K562 (cell line): ENCODE results near the gene STARD3NL. TPM values are rescaled to one million over a fixed set of nuclear protein-coding genes. Genes with fewer than 3 reads are reported as not detected.

ENCODE experiments used
- ATAC-seq: fragments of 200-7000 bp; cut with Tn5 transposase; 3 replicates; pipeline ENCODE4 v1.9.1; 2020; ENCODE audit warnings: moderate library complexity
- Bru-seq: library from RNA; stranded (reverse); fragments of 400-500 nt; gene quantifications from one replicate; lab custom pipeline; 2021; lab: Mats Ljungman, UMichigan
- BruChase-seq, 2 experiments: library from RNA; stranded (reverse); fragments of 400-500 nt; gene quantifications; one replicate each; lab custom pipeline; 2021; lab: Mats Ljungman, UMichigan
- BruUV-seq: library from RNA; stranded (reverse); fragments of 400-500 nt; replicated peaks from 2 replicates; lab custom pipeline; 2021; lab: Mats Ljungman, UMichigan
- CTCF ChIA-PET: fragments of 300-600 bp; formaldehyde crosslinking; extraction: SDS; loops from one replicate; lab custom pipeline; 2021; ENCODE audit warnings: low intra/inter-chr PET ratio; lab: Yijun Ruan, JAX
- POLR2A ChIA-PET: fragments of 300-600, 350-650 bp; sonication (Branson Sonifier 250); formaldehyde crosslinking; extraction: SDS; loops from one replicate; lab custom pipeline; 2021; ENCODE audit warnings: antibody characterized with exemption, inconsistent platforms; lab: Yijun Ruan, JAX
- DNase-seq, 4 experiments: peaks; one replicate each; pipeline versions ENCODE4 v3.0.0 to v3.0.0-alpha.2; 2011 to 2018; ENCODE audit warnings: low spot score in 3 of 4, mixed read lengths in 3 of 4; ENCODE audit errors: extremely low read depth in 1 of 4
- FAIRE-seq: peaks from 2 replicates; lab custom pipeline; 2011; peaks lifted over from hg19 to GRCh38; lab: Jason Lieb, UNC
- H2AFZ ChIP-seq: 2 replicates; pipeline ENCODE4 v1.6.0; 2011; ENCODE audit warnings: low read depth, low read length, control low read depth, inconsistent platforms
- H3K27ac ChIP-seq: fragments of 200-600 bp; 3 replicates; pipeline ENCODE4 v1.8.0; 2011; ENCODE audit warnings: low read depth, mild to moderate bottlenecking, control low read depth, inconsistent platforms, low read length, moderate library complexity, mixed read lengths; ENCODE audit errors: extremely low read depth
- H3K27me3 ChIP-seq, 2 experiments: fragments of 300-600 bp in 1 of 2; 2 replicates in 1 of 2; 3 replicates in 1 of 2; pipeline versions ENCODE4 v1.6.0 to v1.8.0; 2011; ENCODE audit warnings: inconsistent platforms in 2 of 2, low read length in 2 of 2, mild to moderate bottlenecking in 1 of 2, mixed read lengths in 1 of 2, moderate library complexity in 1 of 2; ENCODE audit not compliant: control insufficient read depth in 2 of 2, insufficient read depth in 2 of 2
- H3K36me3 ChIP-seq: fragments of 300-600 bp; 3 replicates; pipeline ENCODE4 v1.8.0; 2011; ENCODE audit warnings: mild to moderate bottlenecking, low read length, inconsistent platforms; ENCODE audit not compliant: control insufficient read depth, insufficient read depth
- H3K4me1 ChIP-seq, 2 experiments: fragments of 200-600 bp in 1 of 2; replicated peaks in 1 of 2; 2 replicates in 1 of 2; 3 replicates in 1 of 2; pipeline versions ENCODE4 v1.5.1 to v1.8.0; 2011; ENCODE audit warnings: inconsistent platforms in 2 of 2, low read length in 2 of 2, mild to moderate bottlenecking in 1 of 2, mixed read lengths in 1 of 2, moderate library complexity in 1 of 2; ENCODE audit not compliant: control insufficient read depth in 2 of 2, insufficient read depth in 2 of 2
- H3K4me2 ChIP-seq: 2 replicates; pipeline ENCODE4 v1.6.1; 2011; ENCODE audit warnings: low read length, control low read depth, inconsistent platforms, mixed read lengths; ENCODE audit not compliant: insufficient read depth
- H3K4me3 ChIP-seq: fragments of 200-600 bp; sonication (generic), shearing (Covaris generic); 2 replicates; pipeline ENCODE4 v1.5.1; 2016; ENCODE audit warnings: control low read depth, inconsistent platforms
- H3K79me2 ChIP-seq: fragments of 200-600 bp; 3 replicates; pipeline ENCODE4 v1.8.0; 2011; ENCODE audit warnings: low read length, inconsistent platforms; ENCODE audit not compliant: control insufficient read depth, insufficient read depth
- H3K9ac ChIP-seq, 2 experiments: 2 replicates each; pipeline versions ENCODE4 v1.6.0 to v1.6.1; 2011; ENCODE audit warnings: low read depth in 2 of 2, low read length in 2 of 2, control low read depth in 1 of 2, inconsistent platforms in 1 of 2, mild to moderate bottlenecking in 1 of 2, mixed read lengths in 1 of 2; ENCODE audit not compliant: insufficient read depth in 1 of 2
- H3K9me1 ChIP-seq: one replicate; pipeline ENCODE4 v1.6.0; 2011; ENCODE audit warnings: inconsistent platforms, mild to moderate bottlenecking, low read length, moderate library complexity; ENCODE audit not compliant: control insufficient read depth, insufficient read depth
- H3K9me3 ChIP-seq: replicated peaks from 2 replicates; pipeline ENCODE4 v1.5.1; 2011; ENCODE audit warnings: low read depth, low read length, inconsistent platforms; ENCODE audit not compliant: control insufficient read depth, insufficient read depth
- H4K20me1 ChIP-seq: replicated peaks from 2 replicates; pipeline ENCODE4 v1.6.1; 2011; ENCODE audit warnings: low read length, inconsistent platforms, mixed read lengths; ENCODE audit not compliant: control insufficient read depth, insufficient read depth
- EP300 ChIP-seq: IDR thresholded peaks from 2 replicates; pipeline ENCODE4 v1.6.1; 2012; ENCODE audit warnings: low read length, improper control_type of control experiment
- ETS2 ChIP-seq: IDR thresholded peaks from 2 replicates; pipeline ENCODE4 v1.6.1; 2016; ENCODE audit warnings: borderline replicate concordance, missing genetic modification characterization, mild to moderate bottlenecking, moderate library complexity, missing compliant biosample characterization; ENCODE audit not compliant: poor library complexity, severe bottlenecking
- FOSL1 ChIP-seq: fragments of 200-800 bp; sonication (Bioruptor generic); conservative IDR thresholded peaks from 2 replicates; pipeline ENCODE4 v1.6.1; 2016; ENCODE audit warnings: missing genetic modification characterization, missing compliant biosample characterization
- HDAC2 ChIP-seq: fragments of 450-650 bp; IDR thresholded peaks from 2 replicates; pipeline ENCODE4 v1.6.1; 2016; ENCODE audit warnings: mild to moderate bottlenecking
- IRF9 ChIP-seq: fragments of 450-650 bp; IDR thresholded peaks from 2 replicates; pipeline ENCODE4 v1.6.1; 2016; ENCODE audit warnings: missing biosample characterization, missing genetic modification characterization
- NEUROD1 ChIP-seq: fragments of 150-350 bp; IDR thresholded peaks from 2 replicates; pipeline ENCODE4 v1.6.1; 2014; ENCODE audit warnings: borderline replicate concordance, low read length, low read depth; ENCODE audit not compliant: partially characterized antibody
- POLR2G ChIP-seq: fragments of 200-400 bp; formaldehyde crosslinking; IDR thresholded peaks from 2 replicates; pipeline ENCODE4 v1.6.1; 2017; ENCODE audit warnings: low read depth, mild to moderate bottlenecking, antibody characterized with exemption, low read length, moderate library complexity
- PREB ChIP-seq: sonication (generic); formaldehyde crosslinking; IDR thresholded peaks from 2 replicates; pipeline ENCODE4 v1.8.1; 2023; ENCODE audit warnings: mild to moderate bottlenecking, missing genetic modification reagents
- TCFL5 ChIP-seq: fragments of 250-450 bp; sonication (Bioruptor Pico); conservative IDR thresholded peaks from 2 replicates; pipeline ENCODE4 v1.6.1; 2021; ENCODE audit warnings: mild to moderate bottlenecking, moderate library complexity, matching md5 sums
- WGBS: fragments of 100-300 bp; shearing (Covaris generic); methylation state at CpG from one replicate; pipeline ENCODE4 v1.1.6; 2016; ENCODE audit warnings: low coverage, mixed read lengths; ENCODE audit not compliant: insufficient coverage; ENCODE audit errors: missing lambda C conversion rate; 5-methylcytosine and 5-hydroxymethylcytosine counted together
- in situ Hi-C: fragments of 300-500 bp; cut with MboI; formaldehyde crosslinking; loops from 4 replicates; pipeline ENCODE4 v1.15.0; 2018; ENCODE audit warnings: inconsistent platforms, mixed read lengths
- intact Hi-C: fragments of 100-400 bp; cut with micrococcal nuclease; formaldehyde crosslinking; loops from 2 replicates; pipeline ENCODE4 v1.14.2; 2022
- long read RNA-seq, 3 experiments: library from polyadenylated mRNA in 2 of 3; library from RNA in 1 of 3; unstranded in 2 of 3; stranded (forward) in 1 of 3; transcript quantifications; one replicate each; pipeline ENCODE4 v2.0.0, GENCODE V29; 2019 to 2022
- polyA minus RNA-seq, 3 experiments: library from RNA; depleted of rRNA, polyadenylated mRNA; stranded (reverse); fragments of >200 nt; gene quantifications; 2 replicates each; pipeline ENCODE4 v1.2.3, GENCODE V29; 2011
- polyA plus RNA-seq, 8 experiments: library from polyadenylated mRNA; depleted of rRNA in 4 of 8; stranded (reverse) in 5 of 8; unstranded in 3 of 8; fragments of >200 nt; fragmentation: Nextera tagmentation in 2 of 8; fragmentation: Illumina TruSeq in 1 of 8; extraction: Ambion mirVana in 2 of 8; extraction: Trizol in 1 of 8; gene quantifications; 2 replicates each; pipeline versions ENCODE4 v1.2.1 to v1.2.3, GENCODE V29; 2011 to 2014; ENCODE audit warnings: inconsistent platforms in 1 of 8, missing spikeins in 1 of 8
- total RNA-seq, 7 experiments: library from RNA; depleted of rRNA in 6 of 7; stranded (reverse); fragments of >200 nt in 6 of 7; fragmentation: Illumina TruSeq in 2 of 7; extraction: Trizol in 2 of 7; gene quantifications; 2 replicates each; pipeline versions ENCODE4 v1.2.1 to v1.2.3, GENCODE V29; 2011 to 2021; ENCODE audit warnings: low replicate concordance in 1 of 7

Gene STARD3NL
- 16.8 and 25.1 TPM in 2 replicates for total RNA-seq (2011; cell fraction: chromatin; rRNA removed; ENCODE audit: low replicate concordance)
- 19.8 and 22.5 TPM in 2 replicates for total RNA-seq (2011; cell fraction: nucleolus; rRNA removed)
- 30.4 and 45.0 TPM in 2 replicates for total RNA-seq (2011; cell fraction: nucleoplasm; rRNA removed)
- total RNA-seq (2014; rRNA removed) (44.8 and 44.9 TPM in 2 replicates), total RNA-seq (2014; rRNA removed; fragmentation: Illumina TruSeq; extraction: Trizol) (64.4 and 74.5 TPM in 2 replicates), total RNA-seq (2015; rRNA removed; fragmentation: Illumina TruSeq; extraction: Trizol) (54.4 and 56.9 TPM in 2 replicates), total RNA-seq (2021) (42.2 and 43.4 TPM in 2 replicates), polyA plus RNA-seq (2011; rRNA removed) (60.7 and 77.4 TPM in 2 replicates), polyA plus RNA-seq (2014; fragmentation: Illumina TruSeq; extraction: Trizol) (50.8 and 53.5 TPM in 2 replicates), polyA plus RNA-seq (2014; fragmentation: Nextera tagmentation; extraction: Ambion mirVana) (10 to 100 TPM; 79.6 to 90.0 TPM), polyA plus RNA-seq (2014; rRNA removed) (52.9 and 57.6 TPM in 2 replicates), polyA minus RNA-seq (2011; rRNA and poly(A)+ RNA removed) (37.0 and 57.7 TPM in 2 replicates), Bru-seq, nascent RNA (percentile 82 among the genes with signal in this experiment), BruChase-seq, experiment 1, labeled RNA remaining after a 2-hour chase (percentile 78 among the genes with signal in this experiment), BruChase-seq, experiment 2, labeled RNA remaining after a 6-hour chase (percentile 77 among the genes with signal in this experiment)
- polyA plus RNA-seq (2011; cell fraction: cytosol; rRNA removed) = 18.7 and 41.1 TPM in 2 replicates
- 14.4 and 34.3 TPM in 2 replicates for polyA plus RNA-seq (2011; cell fraction: nucleus; rRNA removed)
- 38.4 and 42.2 TPM in 2 replicates for polyA plus RNA-seq (2012)
- polyA minus RNA-seq (2011; cell fraction: cytosol; rRNA and poly(A)+ RNA removed) = 14.0 and 14.7 TPM in 2 replicates
- polyA minus RNA-seq (2011; cell fraction: nucleus; rRNA and poly(A)+ RNA removed) = 11.0 and 27.9 TPM in 2 replicates
- long read RNA-seq, experiment 1, transcript STARD3NL-202 (10 exons, 1,365 nt) = minor isoform, 23 of 146 reads
- long read RNA-seq, experiment 1, transcript STARD3NL-201 (9 exons, 1,728 nt) = major isoform, 64 of 146 reads
- long read RNA-seq, experiment 1, transcript STARD3NL-204 (8 exons, 1,341 nt) = minor isoform, 10 of 146 reads
- long read RNA-seq, experiment 1, partial matches to known transcripts = 5 of 146 reads
- long read RNA-seq, experiment 1, other reads (novel, unspliced or antisense) = 44 of 146 reads
- long read RNA-seq, experiment 2, transcript STARD3NL-201 (9 exons, 1,728 nt) = major isoform, 12 of 32 reads
- long read RNA-seq, experiment 2, partial matches to known transcripts = 9 of 32 reads
- long read RNA-seq, experiment 2, other reads (novel, unspliced or antisense) = 6 of 32 reads
- long read RNA-seq, experiment 3, transcript STARD3NL-202 (10 exons, 1,365 nt) = minor isoform, 12 of 75 reads
- long read RNA-seq, experiment 3, transcript STARD3NL-204 (8 exons, 1,341 nt) = minor isoform, 5 of 75 reads
- long read RNA-seq, experiment 3, transcript STARD3NL-201 (9 exons, 1,728 nt) = major isoform, 47 of 75 reads
- long read RNA-seq, experiment 3, partial matches to known transcripts = 4 of 75 reads
- long read RNA-seq, experiment 3, other reads (novel, unspliced or antisense) = 7 of 75 reads

- DNase-seq = peak; percentile 96 to 100 (median 97)
- ATAC-seq = peak; percentile 94
- intact Hi-C loops (loop anchor here (2.0 to 5.0 kb wide), 3 partner anchors 51 to 163 kb away; no protein-coding TSS in a partner anchor), in situ Hi-C loops (no loop called here)
- Histone ChIP-seq H3K9me3 (no peaks in the 10 kb centered on the region), H3K79me2 (peaks cover 47% of the 10 kb centered on the region), H3K36me3 (peaks cover 1% of the 10 kb centered on the region; the same call in 1 of the 3 replicates), H3K27ac (peak within 1 kb of the TSS; percentile 76), H3K9ac (peak within 1 kb of the TSS; percentile 77 to 96), H3K4me2 (peak within 1 kb of the TSS; percentile 85), H3K27me3 (no peaks in the 10 kb centered on the region), H3K9me1 (no peaks in the 10 kb centered on the region), H3K4me3 (peak within 1 kb of the TSS; percentile 68), H3K4me1 (peaks cover 7 to 26% of the 10 kb centered on the region in 2 experiments), H4K20me1 (no peaks in the 10 kb centered on the region), H2AFZ (peak within 1 kb of the TSS; percentile 98)
- POLR2A ChIA-PET = interaction anchor here (0.6 to 1.4 kb wide), 8 partner anchors 10 to 1474 kb away, joined by 3 to 7 read pairs (median 4); no protein-coding TSS in a partner anchor
- under 1% methylated on average over 46 of the region's 51 CpGs for WGBS
- peak; percentile 99 for FAIRE-seq
- CTCF ChIA-PET = no interaction called here
- BruUV-seq = no TSS peak
- TF ChIP-seq TCFL5 (CRISPR knock-in tag) = no peak
- no peak for TF ChIP-seq IRF9 (tag)
- peak; percentile 31; the same call in 1 of the 2 replicates for TF ChIP-seq HDAC2
- TF ChIP-seq NEUROD1 = peak; percentile 73
- no peak for TF ChIP-seq ETS2
- 0 out of 2 replicates have a peak, but pooled peaks have one; percentile 8 for TF ChIP-seq FOSL1 (tag)
- peak; percentile 86 for TF ChIP-seq POLR2G
- no peak for TF ChIP-seq PREB
- no peak for TF ChIP-seq EP300
Measured at GRCh38 chr7:38178004-38178694, at the start of gene STARD3NL. STARD3NL (plus strand) TSS chr7:38178245; CDS start chr7:38207505, 29,260 bp downstream.
